Neural progenitor cell (in vitro differentiated cells): ENCODE measurements around the gene PHF20. TPM values are rescaled to one million over a fixed set of nuclear protein-coding genes. Genes with fewer than 3 reads are reported as not detected.
"Not testable (repeated sequence)": the region's sequence is repeated elsewhere in the genome, so short reads cannot be mapped to it uniquely, and the experiment has no call there.

Experiments used
- DNase-seq: peaks from one replicate; pipeline ENCODE4 v3.0.0-alpha.2; 2016; ENCODE audit warnings: low spot score
- H2AFZ ChIP-seq: fragments of 200-600 bp; sonication (generic); replicated peaks from 2 replicates; pipeline ENCODE4 v1.6.1; 2016; ENCODE audit warnings: antibody characterized with exemption
- H3F3A ChIP-seq: fragments of 200-600 bp; sonication (generic); 2 replicates; pipeline ENCODE4 v1.6.1; 2016; ENCODE audit warnings: antibody characterized with exemption, low read depth
- H3K27ac ChIP-seq: fragments of 200-600 bp; sonication (generic); 2 replicates; pipeline ENCODE4 v1.5.1; 2016; ENCODE audit warnings: mild to moderate bottlenecking
- H3K27me3 ChIP-seq: fragments of 200-600 bp; sonication (generic); 2 replicates; pipeline ENCODE4 v1.6.1; 2016; ENCODE audit warnings: mild to moderate bottlenecking, moderate library complexity
- H3K36me3 ChIP-seq: fragments of 200-600 bp; sonication (generic); 2 replicates; pipeline ENCODE4 v1.5.1; 2016
- H3K4me1 ChIP-seq: fragments of 200-600 bp; sonication (generic); 2 replicates; pipeline ENCODE4 v1.6.1; 2016; ENCODE audit warnings: mixed run types
- H3K4me2 ChIP-seq: fragments of 200-600 bp; sonication (generic); 2 replicates; pipeline ENCODE4 v1.6.1; 2016
- H3K4me3 ChIP-seq: fragments of 200-600 bp; sonication (generic); 2 replicates; pipeline ENCODE4 v1.5.1; 2016
- H3K79me2 ChIP-seq: fragments of 200-600 bp; sonication (generic); 2 replicates; pipeline ENCODE4 v1.6.1; 2016; ENCODE audit warnings: low read depth
- H3K9ac ChIP-seq: fragments of 200-600 bp; sonication (generic); 2 replicates; pipeline ENCODE4 v1.6.1; 2016
- H3K9me3 ChIP-seq: fragments of 200-600 bp; sonication (generic); 2 replicates; pipeline ENCODE4 v1.5.1; 2016; ENCODE audit warnings: low read depth
- H4K20me1 ChIP-seq: fragments of 200-600 bp; sonication (generic); 2 replicates; pipeline ENCODE4 v1.6.1; 2016; ENCODE audit warnings: low read depth
- H3K27ac Mint-ChIP-seq: 3 replicates; pipeline ENCODE4 v1.8.0; 2021; ENCODE audit warnings: mixed read lengths
- H3K27me3 Mint-ChIP-seq: 2 replicates; pipeline ENCODE4 v1.8.0; 2022; ENCODE audit warnings: low read depth, mild to moderate bottlenecking, inconsistent platforms, moderate library complexity, mixed read lengths; ENCODE audit not compliant: insufficient read depth
- H3K36me3 Mint-ChIP-seq: 3 replicates; pipeline ENCODE4 v1.8.0; 2021; ENCODE audit warnings: mixed read lengths
- H3K4me1 Mint-ChIP-seq: 3 replicates; pipeline ENCODE4 v1.8.0; 2021; ENCODE audit warnings: mixed read lengths
- H3K4me3 Mint-ChIP-seq: 3 replicates; pipeline ENCODE4 v1.8.0; 2021; ENCODE audit warnings: mild to moderate bottlenecking, moderate library complexity, mixed read lengths
- H3K9me3 Mint-ChIP-seq: 3 replicates; pipeline ENCODE4 v1.8.0; 2020; ENCODE audit warnings: mixed read lengths
- EZH2 ChIP-seq: fragments of 200-600 bp; sonication (generic); IDR thresholded peaks from 2 replicates; pipeline ENCODE4 v1.6.1; 2017; ENCODE audit warnings: antibody characterized with exemption, mild to moderate bottlenecking, moderate library complexity
- EZH2phosphoT487 ChIP-seq: fragments of 200-600 bp; sonication (generic); IDR thresholded peaks from 2 replicates; pipeline ENCODE4 v1.6.1; 2017; ENCODE audit warnings: antibody characterized with exemption
- total RNA-seq: library from RNA; depleted of rRNA; stranded (reverse); fragments of >200 nt; gene quantifications from 2 replicates; pipeline ENCODE4 v1.2.3, GENCODE V29; 2015; ENCODE audit warnings: low replicate concordance
- TF ChIP-seq, protein P1 (sequence below): fragments of 200-600 bp; sonication (generic); IDR thresholded peaks from 2 replicates; pipeline ENCODE4 v1.5.1; 2017; ENCODE audit warnings: antibody characterized with exemption, mild to moderate bottlenecking

The PHF20 gene
- total RNA-seq, 1 donor from 2014 or later, result 54.7 TPM

DNA sequence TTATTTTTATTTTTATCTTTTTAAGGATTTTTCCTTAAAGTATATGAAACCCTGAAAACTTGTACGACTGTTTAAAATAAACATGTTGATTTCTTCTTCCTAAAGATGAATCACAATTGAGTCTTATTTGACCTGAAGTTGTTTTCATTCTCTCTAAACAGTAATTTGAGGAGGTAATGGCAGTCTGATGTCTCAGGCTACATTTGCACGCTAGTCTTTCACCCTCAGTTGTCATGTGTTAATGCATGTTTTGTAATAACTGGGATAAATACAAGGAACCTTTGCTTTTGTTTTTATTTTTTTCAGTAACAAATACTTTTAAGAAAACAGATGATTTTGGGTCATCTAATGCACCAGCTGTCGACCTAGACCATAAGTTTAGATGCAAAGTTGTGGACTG, 127.2 kb downstream of the PHF20 start:
- H3K4me2 ChIP-seq, result no peak overlapping the region
- H3K27me3 Mint-ChIP-seq, result peaks cover 2% of the 10 kb centered on the region
- H3K27me3 ChIP-seq, result no peaks in the 10 kb centered on the region

DNA sequence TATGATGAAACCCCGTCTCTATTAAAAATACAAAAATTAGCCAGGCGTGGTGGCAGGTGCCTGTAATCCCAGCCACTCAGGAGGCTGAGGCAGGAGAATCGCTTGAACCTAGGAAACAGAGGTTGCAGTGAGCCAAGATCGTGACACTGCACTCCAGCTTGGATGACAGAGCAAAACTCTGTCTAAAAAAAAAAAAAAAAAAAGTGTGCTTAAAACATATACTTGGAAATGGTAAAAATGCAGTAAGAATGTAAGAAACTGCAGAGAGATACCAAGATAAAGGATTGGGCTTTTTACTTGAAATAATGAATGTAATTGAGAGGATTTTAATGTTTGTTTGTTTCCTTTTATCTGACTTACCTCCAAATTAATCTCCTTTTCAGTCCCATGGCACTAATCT, 129.4 kb downstream of the PHF20 start:
- H3K36me3 ChIP-seq, H3K4me2 ChIP-seq, H3K9ac ChIP-seq, H3K27me3 Mint-ChIP-seq, DNase-seq, H3K27me3 ChIP-seq, H3K4me3 ChIP-seq, H3K4me1 Mint-ChIP-seq, H2AFZ ChIP-seq, H3K9me3 Mint-ChIP-seq, H4K20me1 ChIP-seq, H3K4me1 ChIP-seq, H3K9me3 ChIP-seq, H3K4me3 Mint-ChIP-seq, H3F3A ChIP-seq, H3K79me2 ChIP-seq, H3K27ac ChIP-seq: not testable (repeated sequence)
- H3K36me3 Mint-ChIP-seq, result peaks cover 11% of the 10 kb centered on the region
- H3K27ac Mint-ChIP-seq, result peak overlapping the region; percentile 26

More for the DNA sequence above, 127.2 kb downstream of the PHF20 start:
- TF ChIP-seq EZH2phosphoT487 (no peak), EZH2 (no peak)
- TF ChIP-seq, protein P1, sequence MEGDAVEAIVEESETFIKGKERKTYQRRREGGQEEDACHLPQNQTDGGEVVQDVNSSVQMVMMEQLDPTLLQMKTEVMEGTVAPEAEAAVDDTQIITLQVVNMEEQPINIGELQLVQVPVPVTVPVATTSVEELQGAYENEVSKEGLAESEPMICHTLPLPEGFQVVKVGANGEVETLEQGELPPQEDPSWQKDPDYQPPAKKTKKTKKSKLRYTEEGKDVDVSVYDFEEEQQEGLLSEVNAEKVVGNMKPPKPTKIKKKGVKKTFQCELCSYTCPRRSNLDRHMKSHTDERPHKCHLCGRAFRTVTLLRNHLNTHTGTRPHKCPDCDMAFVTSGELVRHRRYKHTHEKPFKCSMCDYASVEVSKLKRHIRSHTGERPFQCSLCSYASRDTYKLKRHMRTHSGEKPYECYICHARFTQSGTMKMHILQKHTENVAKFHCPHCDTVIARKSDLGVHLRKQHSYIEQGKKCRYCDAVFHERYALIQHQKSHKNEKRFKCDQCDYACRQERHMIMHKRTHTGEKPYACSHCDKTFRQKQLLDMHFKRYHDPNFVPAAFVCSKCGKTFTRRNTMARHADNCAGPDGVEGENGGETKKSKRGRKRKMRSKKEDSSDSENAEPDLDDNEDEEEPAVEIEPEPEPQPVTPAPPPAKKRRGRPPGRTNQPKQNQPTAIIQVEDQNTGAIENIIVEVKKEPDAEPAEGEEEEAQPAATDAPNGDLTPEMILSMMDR, result no peak
- no peaks in the 10 kb centered on the region for H4K20me1 ChIP-seq
- no peaks in the 10 kb centered on the region for H3K4me1 ChIP-seq
- Mint-ChIP-seq H3K4me1 (no peaks in the 10 kb centered on the region), H3K36me3 (peaks cover 4% of the 10 kb centered on the region), H3K27ac (no peak overlapping the region), H3K9me3 (no peaks in the 10 kb centered on the region), H3K4me3 (no peak overlapping the region)
- no peaks in the 10 kb centered on the region for H3K9me3 ChIP-seq
- H3K4me3 ChIP-seq, result no peak overlapping the region
- H3K9ac ChIP-seq, result no peak overlapping the region
- DNase-seq, result no peak
- no peaks in the 10 kb centered on the region for H3K79me2 ChIP-seq
- no peaks in the 10 kb centered on the region for H3K36me3 ChIP-seq
- H2AFZ ChIP-seq, result no peak overlapping the region
- no peak overlapping the region for H3K27ac ChIP-seq
- no peaks in the 10 kb centered on the region for H3F3A ChIP-seq

DNA sequence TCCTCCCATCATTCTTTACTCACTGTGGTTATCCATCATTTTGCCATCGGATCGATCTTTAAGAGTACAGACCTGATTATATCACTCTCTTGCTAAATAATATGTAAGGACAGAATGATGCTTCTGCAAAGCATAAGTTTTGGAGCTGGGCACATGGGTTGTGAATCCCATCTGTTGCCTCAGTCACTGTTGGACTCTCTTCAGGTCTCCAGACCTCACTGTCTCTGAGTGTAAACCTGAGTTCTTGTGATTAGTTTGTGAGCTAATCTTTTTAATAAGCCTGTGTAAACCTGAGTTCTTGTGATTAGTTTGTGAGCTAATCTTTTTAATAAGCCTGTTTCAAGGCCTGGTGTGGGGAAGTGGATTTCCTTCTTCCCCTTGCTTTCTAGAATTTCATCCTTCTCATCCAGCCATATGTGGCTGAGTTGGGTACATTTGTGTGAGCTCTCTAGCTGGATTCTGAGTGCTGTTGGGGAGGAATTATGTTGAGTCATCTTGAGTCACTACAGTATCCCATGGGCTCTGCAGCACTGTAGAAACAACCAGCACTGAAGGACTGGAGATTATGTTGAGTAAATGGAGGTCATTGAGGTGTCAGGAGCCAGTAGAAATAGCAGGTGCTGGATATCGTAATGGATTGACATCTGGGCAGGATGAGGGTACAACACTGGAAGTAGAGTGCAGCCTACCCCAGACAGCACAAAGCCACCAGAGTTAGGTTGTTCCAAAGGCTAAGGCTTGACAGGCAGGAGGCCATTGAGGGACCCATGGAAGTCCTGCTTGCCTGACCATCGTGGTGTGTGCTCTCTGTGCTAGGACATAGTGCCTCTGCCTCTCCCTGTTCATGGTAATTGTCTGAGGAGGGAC, 130.1 kb downstream of the PHF20 start:
- Histone ChIP-seq H3K27me3 (no peaks in the 10 kb centered on the region), H3K27ac (no peak overlapping the region), H3K9ac (no peak overlapping the region), H3K9me3 (no peaks in the 10 kb centered on the region), H3K4me1 (no peaks in the 10 kb centered on the region), H3K79me2 (no peaks in the 10 kb centered on the region), H2AFZ (no peak overlapping the region), H4K20me1 (no peaks in the 10 kb centered on the region), H3K4me3 (no peak overlapping the region), H3K4me2 (no peak overlapping the region), H3K36me3 (no peaks in the 10 kb centered on the region), H3F3A (no peaks in the 10 kb centered on the region)
- Mint-ChIP-seq H3K27me3 (peaks cover 3% of the 10 kb centered on the region), H3K4me1 (no peaks in the 10 kb centered on the region), H3K27ac (peak overlapping the region; percentile 26), H3K4me3 (no peak overlapping the region), H3K9me3 (no peaks in the 10 kb centered on the region), H3K36me3 (peaks cover 11% of the 10 kb centered on the region)
- TF ChIP-seq EZH2phosphoT487 (no peak), EZH2 (no peak)
- TF ChIP-seq, protein P1, result no peak
- DNase-seq, result no peak

DNA sequence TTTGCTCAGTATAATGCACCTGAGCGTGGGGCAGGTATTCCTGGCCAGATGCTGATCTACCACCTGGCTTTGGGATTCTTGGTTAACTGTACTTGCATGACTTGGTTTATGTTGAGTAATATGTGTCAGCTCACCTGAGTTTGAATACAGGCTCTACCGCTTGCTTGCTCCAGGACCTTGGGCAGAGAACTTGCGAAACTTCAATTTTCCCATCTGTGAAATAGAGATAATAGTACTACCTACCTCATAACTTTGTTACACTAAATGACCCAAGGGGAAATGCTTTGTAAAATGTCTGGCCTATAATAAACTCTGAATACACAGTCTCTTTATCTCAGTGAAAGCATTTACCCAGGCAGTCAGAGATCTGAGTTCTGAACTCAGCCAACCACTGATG, 130.7 kb downstream of the PHF20 start:
- H3K9me3 ChIP-seq, result no peaks in the 10 kb centered on the region
- no peaks in the 10 kb centered on the region for H3F3A ChIP-seq
- peaks cover 4% of the 10 kb centered on the region for H4K20me1 ChIP-seq
- H3K4me1 Mint-ChIP-seq, result no peaks in the 10 kb centered on the region
- TF ChIP-seq, protein P1, result no peak
- TF ChIP-seq EZH2, result no peak
- no peak for TF ChIP-seq EZH2phosphoT487
- H3K27me3 ChIP-seq, result no peaks in the 10 kb centered on the region
- no peak overlapping the region for H2AFZ ChIP-seq
- no peak overlapping the region for H3K4me3 ChIP-seq
- H3K79me2 ChIP-seq, result no peaks in the 10 kb centered on the region
- no peaks in the 10 kb centered on the region for H3K36me3 ChIP-seq
- H3K4me3 Mint-ChIP-seq, result no peak overlapping the region
- no peak overlapping the region for H3K27ac ChIP-seq
- no peaks in the 10 kb centered on the region for H3K9me3 Mint-ChIP-seq
- no peak overlapping the region for H3K9ac ChIP-seq
- no peaks in the 10 kb centered on the region for H3K4me1 ChIP-seq
- no peak overlapping the region for H3K4me2 ChIP-seq
- no peak for DNase-seq
- H3K27ac Mint-ChIP-seq, result no peak overlapping the region
- peaks cover 11% of the 10 kb centered on the region for H3K36me3 Mint-ChIP-seq
- H3K27me3 Mint-ChIP-seq, result peaks cover 3% of the 10 kb centered on the region
